Fibroblast of the conjunctiva (primary cell): Measurements from ENCODE around the gene FAM163B.
A peak's percentile ranks its signal among the peaks of the same experiment; 100 is the strongest.

Experiments used
- DNase-seq: peaks from one replicate; pipeline ENCODE4 v3.0.0-alpha.2; 2010; ENCODE audit warnings: low read depth

Gene FAM163B

GRCh38 chr9:133543772-133544467 lies 65.3 kb downstream of the FAM163B start:
- DNase-seq: no peak

- DNase-seq: no peak
Observed at GRCh38 chr9:133542002-133542401, 67.2 kb downstream of the FAM163B start.

DNA sequence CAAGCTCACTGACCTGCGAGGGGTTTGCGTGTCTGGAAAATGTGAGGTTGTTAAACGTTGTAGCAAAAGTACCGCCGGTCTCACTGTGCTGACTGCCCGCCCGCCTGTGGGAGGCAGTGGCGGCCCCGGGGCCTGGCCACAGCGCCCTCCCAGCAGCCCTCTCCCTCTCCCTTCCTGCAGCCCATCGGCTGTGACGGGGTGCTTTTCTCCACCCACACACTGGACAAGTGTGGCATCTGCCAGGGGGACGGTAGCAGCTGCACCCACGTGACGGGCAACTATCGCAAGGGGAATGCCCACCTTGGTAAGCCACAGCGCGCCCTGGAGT lies 68.5 kb downstream of the FAM163B start:
- DNase-seq: no peak

DNA sequence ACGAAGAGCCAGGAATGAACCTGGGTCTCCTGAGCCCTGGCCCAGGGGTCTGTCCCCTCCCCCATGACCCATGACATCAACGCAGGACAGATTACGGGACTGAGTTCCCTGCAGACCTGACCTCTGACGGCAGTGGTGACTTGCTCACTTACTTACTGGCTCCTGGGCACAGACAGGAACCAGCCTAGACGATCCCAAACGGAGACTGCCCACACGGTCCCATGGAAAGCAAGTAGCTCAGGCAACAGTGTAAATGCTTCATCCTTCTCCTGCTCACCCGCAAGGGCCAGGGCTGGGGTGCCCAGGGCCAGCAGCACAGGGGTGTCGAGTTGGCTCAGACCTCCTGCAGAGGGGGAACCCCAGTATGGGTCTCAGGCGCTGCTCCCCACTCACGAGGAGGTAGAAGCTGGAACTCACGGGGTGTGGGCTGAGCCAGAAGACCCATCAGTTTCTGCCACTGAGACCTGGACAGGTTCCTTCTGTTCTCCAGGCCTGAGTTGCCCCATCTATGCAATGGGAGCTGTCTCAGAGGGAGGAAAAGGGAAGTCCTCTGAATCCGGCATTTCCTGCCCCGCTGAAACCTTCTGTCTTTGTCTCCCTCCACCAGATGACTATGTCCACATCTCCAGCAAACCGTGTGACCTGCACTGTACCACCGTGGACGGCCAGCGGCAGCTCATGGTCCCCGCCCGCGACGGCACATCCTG lies 69.0 kb downstream of the FAM163B start:
- DNase-seq: no peak

DNA sequence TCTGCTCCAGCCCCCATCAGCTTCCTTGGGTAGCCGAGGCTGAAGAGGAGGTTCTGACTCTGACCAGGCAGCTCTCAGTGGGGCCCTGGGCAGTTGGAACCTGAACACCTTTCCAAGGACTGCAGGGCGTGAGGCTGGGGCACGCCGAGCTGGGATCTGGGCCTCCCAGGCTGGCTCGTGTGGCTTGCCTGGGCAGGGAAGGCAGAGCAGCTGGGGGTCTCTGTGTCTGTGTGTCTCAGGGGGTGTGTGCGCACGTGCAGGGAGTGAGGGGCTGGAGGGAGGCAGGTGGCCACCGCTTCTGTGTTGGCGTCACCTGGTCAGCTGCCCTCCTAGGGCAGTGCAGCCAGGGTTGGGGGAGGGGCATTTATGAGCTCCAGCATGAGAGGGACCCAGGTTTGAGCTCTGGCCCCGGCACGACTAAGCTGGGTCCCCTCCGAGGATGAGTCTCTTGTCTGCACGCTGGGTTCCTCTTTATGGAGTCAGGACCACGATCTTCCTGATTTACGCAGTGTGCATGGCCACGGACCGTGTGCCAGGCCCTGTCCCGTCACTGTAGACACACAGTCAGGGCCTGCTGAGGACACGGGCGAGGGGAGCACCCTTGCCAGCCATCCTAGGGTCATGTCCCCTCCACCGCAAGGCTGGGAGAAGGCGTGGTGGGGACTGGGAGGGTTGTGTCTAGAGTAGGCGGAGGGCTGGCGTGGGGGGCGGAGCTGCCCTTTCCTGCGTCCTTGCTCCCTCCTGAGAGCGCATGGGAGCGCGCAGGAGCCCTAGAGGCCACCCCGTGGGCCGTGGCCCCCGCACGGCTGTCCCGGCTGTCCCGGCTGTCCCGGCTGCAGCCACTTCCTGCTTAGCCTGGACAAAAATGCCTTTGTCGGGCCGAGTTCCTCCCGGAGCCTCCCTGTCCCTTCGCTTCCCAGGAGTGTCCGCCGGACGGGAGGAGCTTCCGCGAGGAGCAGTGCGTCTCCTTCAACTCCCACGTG lies 70.0 kb downstream of the FAM163B start:
- DNase-seq: no peak

DNA sequence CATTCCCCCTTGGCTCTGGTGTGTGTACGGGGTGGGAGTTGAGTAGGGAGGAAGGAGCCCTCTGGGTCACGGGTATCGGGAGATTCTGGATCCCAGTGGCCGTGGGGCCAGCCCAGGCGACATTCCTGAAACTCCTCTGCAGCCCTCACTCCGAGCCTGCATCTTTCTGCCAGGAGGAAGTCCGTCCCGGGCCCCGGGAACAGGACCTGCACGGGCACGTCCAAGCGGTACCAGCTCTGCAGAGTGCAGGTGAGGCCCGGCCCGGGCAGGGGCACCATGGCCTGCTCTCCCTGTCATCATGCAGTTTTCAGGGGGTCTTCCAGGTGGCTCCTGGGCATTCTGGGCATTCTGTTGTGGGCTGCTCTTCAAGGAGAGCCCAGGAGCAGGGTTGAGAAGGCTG lies 71.0 kb downstream of the FAM163B start:
- no peak for DNase-seq

- no peak for DNase-seq
Observed at GRCh38 chr9:133537257-133537656, 71.9 kb downstream of the FAM163B start.

- DNase-seq: no peak
Observed at GRCh38 chr9:133536536-133536935, 72.7 kb downstream of the FAM163B start.

DNA sequence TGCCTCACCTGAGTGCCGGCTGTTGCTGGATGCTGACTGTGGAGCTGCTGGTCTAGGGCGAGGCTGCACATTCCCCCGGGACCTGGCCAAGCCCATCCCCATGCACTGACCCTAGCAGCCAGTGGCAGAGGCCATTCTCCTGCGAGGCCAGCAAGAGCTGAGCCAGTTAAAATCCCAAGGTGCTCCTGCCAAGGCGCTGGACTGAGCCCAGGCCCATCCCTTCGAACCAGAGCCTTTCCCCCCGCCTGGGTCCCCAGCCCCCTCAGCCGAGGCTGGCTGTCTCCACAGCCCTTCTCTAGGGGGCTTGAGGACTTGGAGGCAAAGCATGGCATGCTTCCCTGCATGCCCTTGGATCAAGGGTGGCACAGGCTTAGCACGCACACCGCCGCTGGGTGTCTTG lies 73.1 kb downstream of the FAM163B start:
- no peak for DNase-seq

- no peak for DNase-seq
Observed at GRCh38 chr9:133535306-133535877, 73.8 kb downstream of the FAM163B start.

DNA sequence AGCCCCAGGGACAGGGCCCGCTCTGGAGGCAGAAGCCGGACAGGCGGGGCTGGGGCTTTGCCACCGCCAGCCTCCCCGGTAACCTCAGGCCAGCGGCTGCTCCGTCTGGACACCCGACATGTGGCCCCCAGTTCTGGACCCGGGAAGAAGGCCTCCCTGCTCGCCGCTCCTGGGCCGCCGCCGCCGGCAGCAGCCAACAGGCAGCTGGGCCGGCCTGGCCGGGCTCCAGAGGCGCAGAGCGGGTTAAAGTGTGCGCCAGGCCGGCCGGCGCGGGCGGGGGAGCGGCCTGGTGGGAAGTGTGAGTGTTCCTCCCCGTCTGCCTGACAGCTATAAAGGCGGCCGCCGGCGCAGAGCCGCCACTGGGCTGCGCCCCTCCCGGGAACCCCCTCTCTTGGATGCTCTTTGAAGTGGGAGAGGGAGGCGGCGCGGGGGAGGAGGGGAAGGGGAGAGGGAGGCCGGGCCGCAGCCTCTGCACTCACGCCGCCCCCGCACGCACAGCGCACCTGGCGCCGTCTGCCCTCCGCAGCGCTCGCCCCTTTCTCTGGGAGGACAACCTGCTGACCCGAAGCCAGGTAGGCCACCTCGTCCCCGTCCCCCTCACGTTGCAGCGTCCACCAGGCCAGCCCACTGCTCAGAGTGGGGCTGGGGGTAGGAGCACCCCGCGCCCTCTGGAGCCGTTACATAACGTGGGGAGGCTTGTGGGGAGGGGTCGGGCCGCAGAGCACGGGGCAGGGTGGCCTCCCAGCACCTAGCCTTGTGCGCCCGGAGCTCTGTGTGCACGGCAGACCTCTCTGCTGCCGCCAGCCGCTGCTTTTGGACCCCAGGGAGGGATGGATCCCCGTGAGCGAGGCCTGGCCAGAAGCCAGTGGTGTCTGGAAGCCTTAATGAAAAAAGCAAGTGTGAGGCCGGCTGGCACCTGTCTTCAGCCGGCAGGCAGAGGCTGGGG lies 74.6 kb downstream of the FAM163B start, which contains the start of gene ADAMTSL2:
ADAMTSL2 (plus strand) TSS at position 359 of the 946 bp plus-strand sequence. CDS start 2,009 bp downstream, outside the sequence.
- DNase-seq: peak; percentile 28

- DNase-seq: no peak
Observed at GRCh38 chr9:133533857-133534256, 75.3 kb downstream of the FAM163B start.

DNA sequence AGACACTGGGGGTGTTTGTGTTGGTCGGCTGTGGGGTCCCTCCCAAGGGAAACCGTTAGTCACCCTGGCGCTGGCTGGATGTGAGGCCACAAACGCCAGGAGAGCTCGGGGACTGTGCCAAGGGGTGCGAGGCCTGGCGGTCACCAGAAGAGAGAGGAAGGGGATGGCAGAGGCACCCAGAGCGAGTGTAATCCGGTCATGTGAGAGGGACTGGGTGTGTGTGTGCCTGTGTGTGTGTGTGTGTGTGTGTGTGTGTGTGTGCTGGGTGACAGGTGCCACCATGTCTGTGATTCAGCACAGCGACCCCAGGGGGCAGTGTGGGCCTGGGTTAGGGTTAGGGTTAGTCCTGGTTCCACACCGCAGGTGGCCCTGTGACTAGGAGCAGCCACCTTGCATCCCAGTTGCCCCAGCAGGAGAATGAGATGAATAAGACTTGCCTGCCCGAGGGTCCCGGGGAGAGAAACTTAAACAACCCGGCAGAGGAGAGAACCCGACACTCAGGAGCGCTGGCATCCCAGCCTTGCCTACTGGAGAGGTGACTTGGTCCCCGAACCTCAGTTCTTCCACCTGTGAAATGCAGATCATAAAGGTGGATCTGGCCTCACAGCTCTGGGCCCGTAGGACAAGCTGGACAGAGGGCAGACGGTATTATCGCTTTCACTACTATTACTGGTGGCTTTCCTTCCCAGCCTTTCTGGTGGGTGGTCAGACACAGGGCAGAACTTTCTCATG lies 76.1 kb downstream of the FAM163B start:
- no peak for DNase-seq

DNA sequence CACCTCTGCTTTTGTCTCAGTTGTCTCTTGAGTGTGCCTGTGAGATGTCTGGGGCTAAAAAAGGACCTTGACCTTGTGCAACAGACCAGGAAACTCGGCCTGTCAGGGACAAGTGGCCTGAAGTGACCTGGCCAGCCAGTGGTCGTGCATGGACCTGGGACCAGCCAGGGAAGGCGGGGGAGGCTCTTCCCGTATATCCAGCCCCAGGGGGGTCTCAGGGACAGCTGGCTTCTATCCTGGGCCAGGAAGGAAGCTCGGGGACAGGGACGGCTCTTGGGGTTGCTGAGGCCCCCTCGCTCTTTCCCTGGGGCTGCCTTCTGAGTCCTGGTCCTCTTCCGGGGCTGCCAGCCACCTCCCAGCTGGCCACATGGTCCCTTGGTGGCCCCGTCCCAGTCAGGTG lies 77.9 kb downstream of the FAM163B start:
- DNase-seq: no peak

DNA sequence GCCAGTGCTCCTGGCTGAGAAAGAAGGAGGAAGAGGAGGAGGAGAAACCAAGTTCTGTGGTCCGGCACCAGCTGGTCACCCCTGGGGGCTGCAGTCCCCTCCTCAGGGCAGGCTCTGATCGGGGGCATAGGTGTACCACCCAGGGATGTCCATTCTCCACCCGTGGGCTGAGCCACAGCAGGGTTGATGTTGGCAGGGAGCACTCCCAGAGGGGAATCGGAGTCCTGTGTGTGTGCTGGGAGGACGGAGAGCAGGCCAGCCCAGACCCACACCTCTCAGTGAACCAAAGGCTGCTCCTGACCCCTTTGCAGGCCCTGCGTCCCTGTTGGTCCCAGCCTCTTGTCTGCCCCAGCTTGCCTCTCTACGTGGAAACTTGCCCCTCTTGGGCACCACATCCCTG lies 79.3 kb downstream of the FAM163B start:
- DNase-seq: no peak

DNA sequence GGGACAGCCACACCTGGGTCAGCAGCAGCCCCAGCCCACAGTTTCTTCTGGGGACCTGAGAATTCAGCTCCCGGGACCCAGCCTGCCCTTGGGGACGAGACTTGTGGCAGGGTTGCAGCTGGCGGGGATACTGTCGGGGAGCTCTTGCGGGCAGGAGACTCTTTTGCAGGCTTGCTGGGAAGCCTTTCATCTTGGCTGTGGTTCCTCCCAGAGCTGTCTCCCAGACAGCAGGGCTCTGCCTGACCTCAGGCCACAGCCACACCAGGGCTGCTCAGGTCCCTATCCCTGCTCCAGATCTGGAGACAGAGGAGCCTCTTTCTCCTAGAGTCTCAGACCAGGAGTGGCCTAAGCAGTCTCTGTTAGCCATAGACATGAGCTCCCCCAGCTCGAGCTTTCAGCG lies 79.7 kb downstream of the FAM163B start:
- DNase-seq: no peak

DNA sequence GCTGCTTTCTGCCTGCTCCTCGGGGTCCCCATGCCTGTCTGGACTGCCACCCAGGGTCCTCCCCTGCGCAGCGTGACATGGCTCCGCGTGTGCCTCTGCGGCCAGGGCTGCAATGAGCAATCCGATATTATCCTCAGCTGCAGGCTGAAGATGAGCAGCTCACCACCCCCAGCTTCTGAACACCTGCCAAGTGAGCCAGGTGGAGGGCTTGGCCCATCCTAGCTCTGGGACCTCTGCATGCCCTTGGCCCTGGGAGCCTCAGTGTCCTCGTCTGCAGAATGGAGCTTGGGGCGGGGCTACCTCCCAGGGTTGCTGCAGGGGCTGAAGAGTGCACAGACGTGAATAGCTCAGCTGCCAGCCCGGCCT lies 80.3 kb downstream of the FAM163B start:
- DNase-seq: no peak

DNA sequence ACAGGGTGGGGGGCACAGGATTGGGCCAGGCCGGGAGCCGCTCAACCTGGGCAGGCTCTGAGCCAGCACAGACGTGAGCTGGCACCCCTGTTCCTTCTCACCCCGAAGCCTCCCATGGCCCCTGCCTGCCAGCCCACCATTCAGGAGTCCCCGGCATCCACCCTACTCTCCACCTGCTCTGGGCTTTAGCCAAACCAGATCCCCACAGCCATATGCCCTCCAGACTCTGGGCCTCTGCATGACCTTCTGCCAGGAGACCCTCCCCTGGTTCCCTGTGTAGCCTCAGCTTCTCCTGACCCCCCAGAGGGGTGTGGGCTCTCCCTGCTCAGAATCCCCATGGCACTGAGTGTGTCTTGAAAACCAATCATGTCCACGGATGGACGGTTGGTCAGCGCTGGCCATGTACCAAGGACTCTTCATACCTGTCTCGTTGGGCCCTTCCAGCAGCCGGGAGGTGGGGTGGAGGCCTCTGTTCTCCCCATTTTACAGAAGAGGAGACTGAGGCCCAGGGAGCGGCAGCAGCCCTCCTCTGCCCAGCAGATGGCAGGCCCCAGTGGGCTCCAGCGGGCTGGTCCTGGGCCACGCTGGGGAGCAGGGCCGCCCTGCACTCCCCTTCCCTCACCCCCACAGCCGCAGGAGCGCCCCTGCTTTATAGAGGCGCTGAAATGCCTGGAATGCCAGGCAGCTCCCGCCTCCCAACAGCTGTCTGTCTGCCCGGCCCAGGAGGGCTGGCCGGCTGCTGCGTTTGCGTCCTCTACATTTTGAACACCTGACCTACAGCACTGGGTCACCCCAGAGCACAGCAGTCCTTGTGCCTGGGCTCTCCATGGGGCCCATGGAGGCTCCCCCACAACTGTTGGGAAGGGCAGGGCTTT lies 81.0 kb downstream of the FAM163B start:
- DNase-seq: no peak

DNA sequence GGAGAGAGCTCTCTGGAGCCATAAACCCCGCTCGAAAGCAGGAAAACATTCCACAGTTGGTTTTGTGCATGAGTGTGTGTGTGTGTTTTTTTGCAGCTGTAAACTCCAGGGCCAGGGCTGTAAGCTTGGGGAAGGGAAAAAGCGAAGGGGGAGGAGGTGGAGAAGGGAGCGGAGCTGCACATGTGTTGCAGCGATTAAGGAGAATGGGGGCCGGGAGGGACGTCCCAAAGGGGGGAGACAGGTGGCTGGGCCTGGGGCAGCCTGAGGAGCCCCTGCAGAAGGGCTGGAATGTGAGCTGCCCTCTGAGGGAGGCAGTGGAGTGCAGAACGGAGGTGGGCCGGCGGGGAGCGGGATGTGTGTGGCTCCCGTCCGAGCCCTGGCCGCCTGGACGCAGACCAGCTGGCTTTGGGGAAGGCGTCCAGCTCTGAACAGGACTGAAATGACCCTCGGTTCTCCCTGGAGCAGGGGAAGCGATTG lies 81.7 kb downstream of the FAM163B start:
- no peak for DNase-seq
